ENCODE data around the gene TSPAN9. TPM values are rescaled to one million over a fixed set of nuclear protein-coding genes. Genes with fewer than 3 reads are reported as not detected.

TSPAN9 gene
- total and polyA plus RNA-seq, 10 of the 15 experiments (the other 5 are each of a cell fraction or from before 2014, with no cell fraction given), result 0.03 to 1.0 (median 0.12) TPM; not detected in 5

- TF ChIP-seq RUNX3 (IDR thresholded peaks at IDR 0.05; ENCODE audit: low read length), result no peak
- TF ChIP-seq HDGF (IDR thresholded peaks at IDR 0.05), result no peak
- TF ChIP-seq TCF3 (IDR thresholded peaks at IDR 0.05; ENCODE audit: borderline replicate concordance, insufficient read depth, low read depth, low read length), result no peak
- no peak for TF ChIP-seq ZBTB40 (IDR thresholded peaks at IDR 0.05; ENCODE audit: borderline replicate concordance)
- no peak for TF ChIP-seq ZBED1 (IDR thresholded peaks at IDR 0.05; ENCODE audit: borderline replicate concordance)
These were observed 156.6 kb downstream of the TSPAN9 start (continued) for GRCh38 chr12:3233797-3234196.

- H3K9me3 ChIP-seq (replicated peaks; ENCODE audit: control insufficient read depth, insufficient read depth, low read length), result no peaks in the 10 kb centered on the region
- no peaks in the 10 kb centered on the region for H3K4me1 ChIP-seq (ENCODE audit: control insufficient read depth, insufficient read depth, low read length)
- no peaks in the 10 kb centered on the region for H4K20me1 ChIP-seq (ENCODE audit: control insufficient read depth, insufficient read depth)
- H3K9ac ChIP-seq (ENCODE audit: control insufficient read depth, insufficient read depth, low read length), result no peak overlapping the region
- WGBS (ENCODE audit: insufficient coverage, insufficient replicate concordance, low lambda C conversion rate, missing lambda C conversion rate), result 23% methylated on average over 16 of the region's 16 CpGs
- no peaks in the 10 kb centered on the region for H3K79me2 ChIP-seq (ENCODE audit: control insufficient read depth, insufficient read depth, low read length)
- H3K4me2 ChIP-seq (ENCODE audit: control insufficient read depth, insufficient read depth), result no peak overlapping the region
- ATAC-seq, result peak; percentile 82
- in situ Hi-C loops (cut with MboI) (no loop called here), intact Hi-C loops (cut with micrococcal nuclease; ENCODE audit: unreplicated experiment) (no loop called here)
- H3K36me3 ChIP-seq (ENCODE audit: control insufficient read depth in 2 of 2, insufficient read depth in 2 of 2, low read length in 1 of 2), result no peaks in the 10 kb centered on the region
- RAD21 ChIA-PET (ENCODE audit: unreplicated experiment), result no interaction called here
- no peak overlapping the region for H2AFZ ChIP-seq (ENCODE audit: control insufficient read depth, low read depth, low read length)
- SMC1A ChIA-PET (ENCODE audit: uncharacterized antibody, unreplicated experiment), result no interaction called here
- no peak overlapping the region for H3K4me3 ChIP-seq
- no TSS peak for BruUV-seq (replicated peaks)
- TF ChIP-seq LARP7 (IDR thresholded peaks at IDR 0.05) (no peak), DPF2 (IDR thresholded peaks at IDR 0.05) (no peak), GATAD2B (conservative IDR thresholded peaks at IDR 0.05; ENCODE audit: low read depth) (no peak), FOS (IDR thresholded peaks at IDR 0.05; ENCODE audit: borderline replicate concordance, extremely low read depth, insufficient read length) (no peak), RAD21 (IDR thresholded peaks at IDR 0.05; ENCODE audit: insufficient read depth, low read depth, low read length) (no peak), ZNF687 (IDR thresholded peaks at IDR 0.05) (no peak), BCL3 (IDR thresholded peaks at IDR 0.05; ENCODE audit: borderline replicate concordance, insufficient read depth, low read depth, low read length, poor library complexity, severe bottlenecking) (no peak), CEBPB (IDR thresholded peaks at IDR 0.05; ENCODE audit: borderline replicate concordance in 1 of 2, low read depth in 2 of 2, low read length in 2 of 2) (no peak)
- no peak for FAIRE-seq
- POLR2A ChIA-PET, result no interaction called here
- no peak overlapping the region for H3K27ac ChIP-seq (ENCODE audit: control insufficient read depth, insufficient read depth)
- peaks cover 4 to 6% of the 10 kb centered on the region in 2 experiments for H3K27me3 ChIP-seq (replicated peaks in 1 of 2; ENCODE audit: control insufficient read depth in 2 of 2, insufficient read depth in 2 of 2, low read length in 1 of 2)
- DNase-seq (ENCODE audit: low read depth, low spot score), result no peak
- CTCF ChIA-PET, result no interaction called here
These were observed 159.4 kb downstream of the TSPAN9 start for GRCh38 chr12:3236345-3237187.
